Umbilical cord (tissue), 2 donors: ENCODE data around the gene APH1A. TPM values are rescaled to one million over a fixed set of nuclear protein-coding genes. Genes with fewer than 3 reads are reported as not detected.
"Not testable (repeated sequence)": the region's sequence is repeated elsewhere in the genome, so short reads cannot be mapped to it uniquely, and the experiment has no call there.

Source experiments
- DNase-seq: peaks from one replicate; pipeline ENCODE4 v3.0.0-alpha.2; 2015; ENCODE audit warnings: low spot score
- total RNA-seq: library from RNA; depleted of rRNA; stranded (reverse); fragments of >200 nt; gene quantifications from one replicate; pipeline ENCODE4 v1.2.3, GENCODE V29; 2014; ENCODE audit warnings: low replicate concordance; ENCODE audit not compliant: insufficient read depth

The APH1A gene
- total RNA-seq, 1 donor from 2014 or later, result 49.6 TPM

GRCh38 chr1:150233359-150234308 lies 35.2 kb downstream of the APH1A start:
- DNase-seq, result peak; percentile 38

- DNase-seq, result not testable (repeated sequence)
Observed at GRCh38 chr1:150232921-150233320, 35.9 kb downstream of the APH1A start.

DNA sequence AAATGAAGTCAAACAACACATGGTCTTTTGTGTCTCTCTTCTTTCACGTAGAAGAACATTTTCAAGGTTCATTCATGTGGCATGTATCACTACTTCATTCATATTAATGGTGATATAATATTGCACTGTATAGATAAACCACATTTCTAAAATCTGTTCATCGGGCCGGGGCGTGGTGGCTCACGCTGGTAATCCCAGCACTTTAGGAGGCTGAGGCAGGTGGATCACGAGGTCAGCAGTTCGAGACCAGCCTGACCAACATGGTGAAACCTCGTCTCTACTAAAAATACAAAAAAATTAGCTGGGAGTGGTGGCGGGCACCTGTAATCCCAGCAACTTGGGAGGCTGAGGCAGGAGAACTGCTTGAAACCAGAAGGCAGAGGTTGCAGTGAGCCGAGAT lies 40.6 kb downstream of the APH1A start:
- not testable (repeated sequence) for DNase-seq

- no peak for DNase-seq
Observed at GRCh38 chr1:150227228-150227627, 41.6 kb downstream of the APH1A start.

- no peak for DNase-seq
Observed at GRCh38 chr1:150226486-150226885, 42.3 kb downstream of the APH1A start.

DNA sequence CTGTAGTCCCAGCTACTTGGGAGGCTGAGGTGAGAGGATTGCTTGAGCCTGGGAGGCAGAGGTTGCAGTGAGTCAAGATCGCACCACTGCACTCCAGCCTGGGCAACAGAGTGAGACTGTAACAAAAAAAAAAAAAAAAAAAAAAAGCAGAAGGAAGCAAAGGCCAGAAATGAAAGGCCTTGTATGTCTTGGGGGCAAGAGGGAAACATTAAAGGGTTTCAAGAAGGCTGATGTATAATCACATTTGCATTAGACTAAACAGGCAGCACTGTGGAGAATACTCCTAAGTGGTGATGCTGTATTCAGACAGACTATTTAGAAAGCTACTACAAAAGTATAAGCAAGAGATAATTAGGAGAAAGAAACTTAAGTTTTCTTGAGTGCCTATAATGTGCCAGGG lies 43.3 kb downstream of the APH1A start:
- no peak for DNase-seq

- DNase-seq, result no peak
Observed at GRCh38 chr1:150224983-150225382, 43.8 kb downstream of the APH1A start.

DNA sequence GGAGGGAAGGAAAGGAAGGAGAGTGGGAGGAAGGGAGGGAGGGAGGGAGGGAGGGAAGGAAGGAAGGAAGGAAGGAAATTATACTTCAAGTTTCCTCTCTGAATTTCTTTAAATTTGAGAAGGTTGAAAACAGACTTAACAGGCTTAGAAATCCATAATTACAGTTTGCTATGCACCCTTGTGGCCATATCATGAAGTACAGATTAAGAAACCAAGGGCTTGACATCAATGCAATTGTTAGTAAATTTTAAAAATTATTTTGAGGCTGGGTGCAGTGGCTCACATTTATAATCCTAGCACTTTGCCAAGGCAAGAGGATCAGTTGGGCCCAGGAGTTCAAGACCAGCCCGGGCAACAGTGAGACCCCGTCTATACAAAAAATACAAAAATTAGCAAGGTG lies 47.3 kb downstream of the APH1A start:
- DNase-seq, result peak; percentile 11

DNA sequence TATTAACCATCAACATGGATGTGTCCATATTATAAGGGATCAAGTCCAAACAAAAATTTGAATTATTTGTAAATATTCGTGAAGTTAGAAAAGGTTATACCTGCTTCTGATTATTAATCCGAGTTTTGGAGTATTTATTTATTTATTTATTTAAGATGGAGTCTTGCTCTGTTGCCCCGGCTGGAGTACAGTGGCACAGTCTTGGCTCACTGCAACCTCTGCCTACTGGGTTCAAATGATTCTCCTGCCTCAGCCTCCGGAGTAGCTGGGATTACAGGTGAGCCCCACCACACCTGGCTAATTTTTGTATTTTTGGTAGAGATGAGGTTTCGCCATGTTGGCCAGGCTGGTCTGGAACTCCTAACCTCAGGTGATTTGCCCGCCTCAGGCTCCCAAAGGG lies 53.0 kb downstream of the APH1A start:
- not testable (repeated sequence) for DNase-seq

Other genes with a start within 250 kb of the APH1A start
- 43.6 TPM for gene VPS45, start 201.2 kb downstream of the APH1A start, total RNA-seq
- 84.7 TPM for gene PLEKHO1, start 119.1 kb downstream of the APH1A start, total RNA-seq
- 29.9 TPM for gene ANP32E, start 32.9 kb downstream of the APH1A start, total RNA-seq
- 0.48 TPM for gene CA14, start 11.2 kb downstream of the APH1A start, total RNA-seq
- gene C1orf54, start 3.8 kb upstream of the APH1A start, total RNA-seq, result 75.4 TPM
- 3.4 TPM for gene CIART, start 13.5 kb upstream of the APH1A start, total RNA-seq
- gene MRPS21, start 24.8 kb upstream of the APH1A start, total RNA-seq, result 32.0 TPM
- gene PRPF3, start 52.5 kb upstream of the APH1A start, total RNA-seq, result 74.4 TPM
- 11.1 TPM for gene RPRD2, start 95.1 kb upstream of the APH1A start, total RNA-seq
- 17.8 TPM for gene TARS2, start 218.4 kb upstream of the APH1A start, total RNA-seq
- gene ECM1, start 239.1 kb upstream of the APH1A start, total RNA-seq, result 4.3 TPM
- not detected for gene FALEC, start 246.7 kb upstream of the APH1A start, total RNA-seq